ENCODE results near the gene MAP3K20.
"Not testable (repeated sequence)": the region's sequence is repeated elsewhere in the genome, so short reads cannot be mapped to it uniquely, and the experiment has no call there.

Gene MAP3K20

DNA sequence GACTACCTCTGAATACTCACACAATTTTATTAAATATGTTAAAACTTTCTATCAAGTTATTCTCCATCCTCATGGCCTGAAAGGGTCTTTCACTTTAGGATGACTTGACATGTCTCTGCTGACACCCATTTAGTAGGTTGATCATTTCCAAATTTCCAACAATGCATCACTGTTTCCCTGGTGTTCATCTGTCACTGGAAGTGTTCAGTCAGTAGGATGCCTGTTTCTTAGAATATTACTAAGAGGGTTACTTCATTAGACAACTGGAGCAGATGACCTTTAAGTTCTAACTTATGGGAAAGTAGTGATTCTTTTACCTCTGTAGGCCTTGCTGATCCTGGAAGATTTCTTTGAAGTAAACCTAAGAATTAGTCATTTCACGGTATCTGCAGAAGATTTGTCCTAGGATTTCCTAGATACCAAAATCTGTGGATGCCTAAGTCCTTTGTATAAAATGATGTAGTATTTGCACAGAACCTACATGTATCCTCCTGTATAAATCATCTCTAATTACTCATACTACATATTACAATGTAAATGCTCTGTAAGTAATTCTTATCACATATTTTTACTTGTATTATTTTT, 77.7 kb downstream of the MAP3K20 start:
- in situ Hi-C loops (cut with MboI; ENCODE audit: low sequenced_read_pairs): no loop called here

DNA sequence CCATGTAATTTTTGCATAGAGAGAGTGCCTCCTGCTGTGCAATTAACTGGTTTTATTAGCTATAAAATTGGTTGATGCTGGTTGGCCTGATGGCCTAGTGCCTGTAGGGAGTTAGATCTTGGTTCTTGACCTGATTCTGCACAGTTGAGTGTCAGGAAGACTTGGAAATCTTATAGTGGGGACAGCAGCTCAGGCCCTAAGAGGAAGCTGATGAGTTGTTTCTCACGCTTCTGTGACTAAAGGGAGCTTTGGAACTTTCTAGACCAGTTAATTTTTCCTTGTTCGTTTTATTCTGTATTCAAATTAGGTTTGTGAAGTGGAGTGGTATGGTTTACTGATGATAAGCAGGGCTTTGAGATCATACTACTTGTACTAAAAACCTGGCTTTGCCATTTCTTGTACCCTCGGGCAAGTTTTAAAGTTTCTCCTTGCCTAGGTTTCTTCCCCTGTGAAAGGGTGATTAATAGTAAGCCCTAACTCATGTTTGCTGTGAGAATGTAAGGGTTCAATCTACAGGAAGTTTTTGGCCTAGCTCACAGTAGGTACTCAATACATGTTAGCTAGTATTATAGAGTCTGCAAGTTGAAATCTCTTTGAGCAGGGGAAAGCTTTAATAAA, 82.1 kb downstream of the MAP3K20 start:
- in situ Hi-C loops (cut with MboI; ENCODE audit: low sequenced_read_pairs): no loop called here

DNA sequence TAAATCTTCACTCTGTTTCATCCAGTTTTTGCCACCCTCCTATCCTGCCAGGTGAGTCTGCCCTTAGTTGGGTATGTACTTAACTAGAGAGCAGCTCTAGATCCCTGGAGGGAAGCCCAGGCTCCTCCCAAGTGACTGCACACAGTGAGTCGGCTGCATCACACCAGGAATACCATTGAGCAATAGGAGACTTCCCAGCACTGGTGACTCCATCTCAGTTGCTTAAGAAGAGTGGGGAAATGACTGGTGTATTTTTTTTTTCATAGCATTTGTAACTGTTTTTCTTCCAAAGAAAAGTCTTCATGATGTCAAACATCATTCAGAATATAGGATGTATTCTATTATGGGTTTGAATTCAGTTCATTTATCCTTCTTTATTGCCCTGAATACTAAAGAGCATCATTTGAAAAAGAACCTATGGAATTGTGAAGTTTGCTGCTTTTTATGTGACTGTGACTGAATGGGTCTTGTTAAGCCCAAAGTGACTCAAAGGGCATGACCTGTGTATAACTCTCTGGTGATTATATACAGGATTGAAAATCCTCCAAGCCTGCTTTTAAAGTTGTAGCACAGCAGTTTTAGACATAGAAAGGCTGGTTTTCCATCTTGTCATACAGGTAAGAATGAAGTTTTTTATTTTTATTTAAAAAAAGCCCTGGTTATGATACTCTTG, 84.3 kb downstream of the MAP3K20 start:
- in situ Hi-C loops (cut with MboI; ENCODE audit: low sequenced_read_pairs): no loop called here

DNA sequence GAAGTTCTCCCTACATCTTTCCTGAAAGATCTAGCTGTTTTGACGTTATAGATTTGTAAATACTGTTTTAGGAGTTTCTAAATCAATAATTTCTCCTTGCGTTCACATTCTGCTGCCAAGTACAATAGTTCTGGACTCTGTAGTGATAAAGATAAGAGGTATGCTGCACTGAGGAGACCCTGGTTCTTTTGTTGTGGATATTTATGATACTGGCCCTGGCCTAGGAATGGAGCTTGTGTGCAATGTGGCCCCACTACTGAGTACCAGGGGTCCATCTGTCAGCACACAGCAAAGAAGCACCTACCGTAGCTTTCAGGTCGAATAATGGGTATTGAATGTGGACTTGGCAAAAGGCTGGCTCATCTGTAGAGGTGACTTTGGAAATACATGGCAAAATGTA, 85.0 kb downstream of the MAP3K20 start:
- in situ Hi-C loops (cut with MboI; ENCODE audit: low sequenced_read_pairs): no loop called here

DNA sequence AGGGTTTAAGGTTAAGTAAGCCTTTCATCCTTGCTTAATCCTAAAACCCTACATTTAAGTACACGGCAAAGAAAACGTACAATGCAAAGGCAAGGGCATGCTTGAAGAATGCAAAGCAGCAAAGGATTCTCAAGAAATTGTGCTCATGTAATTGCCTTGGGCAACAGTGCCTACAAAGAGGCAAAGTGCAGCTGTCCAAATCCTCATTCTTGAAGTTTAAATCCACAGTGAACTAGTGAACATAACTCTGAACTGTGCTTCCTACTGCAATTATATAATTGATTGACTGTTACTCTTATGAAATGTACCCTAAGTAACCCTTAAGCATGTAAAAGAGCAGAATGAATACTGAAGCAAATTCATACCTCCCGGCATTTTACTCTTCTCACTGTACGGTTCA, 85.4 kb downstream of the MAP3K20 start:
- in situ Hi-C loops (cut with MboI; ENCODE audit: low sequenced_read_pairs): no loop called here

DNA sequence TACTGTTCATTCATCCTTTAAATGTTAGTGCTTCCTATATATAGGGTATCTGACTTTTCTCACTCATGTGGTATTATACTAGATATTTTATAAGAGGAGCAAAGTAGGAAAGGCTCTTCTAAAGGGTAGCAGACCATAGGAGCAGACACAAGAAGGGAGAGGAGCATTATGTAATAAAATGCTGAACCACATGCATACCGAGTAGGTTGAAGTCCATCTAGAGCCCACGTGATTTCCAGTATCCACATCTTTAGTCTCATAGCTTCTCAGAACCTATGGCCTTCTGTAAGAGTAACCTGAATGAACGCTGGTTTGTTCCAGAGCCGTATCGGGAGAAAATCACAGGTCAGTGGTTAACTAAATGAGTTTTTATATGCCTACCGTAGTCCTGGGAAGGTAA, 85.9 kb downstream of the MAP3K20 start:
- in situ Hi-C loops (cut with MboI; ENCODE audit: low sequenced_read_pairs): no loop called here

DNA sequence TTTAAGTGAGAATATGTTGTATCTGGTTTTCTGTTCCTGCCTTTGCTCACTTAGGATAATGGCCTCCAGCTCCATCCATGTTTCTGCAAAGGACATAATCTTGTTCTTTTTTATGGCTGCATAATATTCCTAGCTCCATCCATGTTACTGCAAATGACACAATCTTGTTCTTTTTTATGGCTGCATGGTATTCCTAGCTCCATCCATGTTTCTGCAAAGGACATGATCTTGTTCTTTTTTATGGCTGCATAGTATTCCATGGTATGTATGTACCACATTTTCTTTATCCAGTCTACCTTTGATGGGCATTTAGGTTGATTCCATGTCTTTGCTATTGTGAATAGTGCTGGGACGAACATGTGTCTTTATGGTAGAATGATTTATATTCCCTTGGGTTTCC, 87.7 kb downstream of the MAP3K20 start:
- in situ Hi-C loops (cut with MboI; ENCODE audit: low sequenced_read_pairs): not testable (repeated sequence)

DNA sequence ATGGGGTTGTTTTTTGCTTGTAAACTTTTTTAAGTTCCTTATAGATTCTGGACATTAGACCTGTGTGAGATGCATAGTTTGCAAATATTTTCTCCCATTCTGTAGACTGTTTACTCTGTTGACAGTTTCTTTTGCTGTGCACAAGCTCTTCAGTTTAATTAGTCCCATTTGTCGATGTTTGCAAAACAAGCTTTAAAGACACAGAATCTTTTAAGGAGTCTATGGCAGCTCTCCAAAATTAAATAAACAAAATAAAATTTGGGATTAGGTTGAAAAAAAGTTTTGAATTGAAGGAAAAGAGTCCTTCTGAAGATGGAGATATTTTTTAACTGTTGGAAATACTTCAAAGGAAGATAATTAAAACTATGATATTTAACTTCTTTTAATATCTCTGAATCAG, 88.8 kb downstream of the MAP3K20 start:
- in situ Hi-C loops (cut with MboI; ENCODE audit: low sequenced_read_pairs): no loop called here

DNA sequence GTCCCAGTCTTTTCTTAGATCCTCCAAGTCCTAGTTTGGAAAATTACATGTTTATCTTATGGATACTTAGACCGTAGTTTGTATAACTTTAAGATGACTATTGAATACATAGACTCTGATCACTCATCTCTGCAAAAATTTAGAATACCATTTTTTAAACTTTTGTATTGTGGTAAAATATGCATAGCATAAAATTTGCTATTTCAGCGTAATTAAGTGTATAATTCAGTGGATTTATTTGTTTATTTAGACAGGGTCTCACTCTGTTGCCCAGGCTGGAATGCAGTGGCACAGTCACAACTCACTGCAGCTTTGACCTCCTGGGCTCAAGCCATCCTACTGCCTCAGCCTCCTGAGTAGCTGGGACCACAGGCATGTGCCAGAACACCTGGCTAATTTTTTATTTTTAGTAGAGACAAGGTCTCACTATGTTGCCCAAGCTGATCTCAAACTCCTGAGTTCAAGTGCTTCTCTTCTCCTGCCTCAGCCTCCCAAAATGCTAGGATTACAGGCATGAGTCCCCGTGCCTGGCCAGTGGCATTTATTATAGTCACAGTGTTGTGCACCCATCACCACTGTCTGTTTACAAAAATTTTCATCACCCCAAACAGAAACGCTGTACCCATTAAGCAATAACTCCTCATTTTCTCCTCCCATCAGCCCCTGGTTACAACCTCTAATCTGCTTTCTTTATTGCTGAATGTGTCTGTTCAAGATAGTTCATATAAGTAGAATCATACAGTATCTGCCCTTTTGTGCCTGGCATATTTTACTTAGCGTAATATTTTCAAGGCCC, 90.0 kb downstream of the MAP3K20 start:
- in situ Hi-C loops (cut with MboI; ENCODE audit: low sequenced_read_pairs): no loop called here

DNA sequence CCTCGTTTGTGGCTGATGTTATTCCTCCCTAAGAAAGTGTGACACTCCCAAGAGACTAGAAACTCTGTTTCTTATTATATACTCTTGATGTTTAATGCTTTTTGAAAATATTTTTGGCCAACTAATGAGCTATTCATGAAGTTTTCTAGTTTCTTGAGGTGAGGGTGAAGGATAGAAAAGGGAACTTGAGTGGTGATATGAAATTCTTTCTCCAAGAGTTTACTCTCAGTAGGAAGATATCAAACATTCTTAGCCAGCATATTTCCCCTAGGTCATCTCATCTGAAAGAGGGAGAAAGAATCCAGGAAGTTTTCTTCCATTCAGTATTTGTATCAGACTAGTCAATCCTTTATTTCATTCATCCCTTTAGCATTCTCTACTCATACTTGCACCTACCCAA, 95.7 kb downstream of the MAP3K20 start:
- in situ Hi-C loops (cut with MboI; ENCODE audit: low sequenced_read_pairs): no loop called here

DNA sequence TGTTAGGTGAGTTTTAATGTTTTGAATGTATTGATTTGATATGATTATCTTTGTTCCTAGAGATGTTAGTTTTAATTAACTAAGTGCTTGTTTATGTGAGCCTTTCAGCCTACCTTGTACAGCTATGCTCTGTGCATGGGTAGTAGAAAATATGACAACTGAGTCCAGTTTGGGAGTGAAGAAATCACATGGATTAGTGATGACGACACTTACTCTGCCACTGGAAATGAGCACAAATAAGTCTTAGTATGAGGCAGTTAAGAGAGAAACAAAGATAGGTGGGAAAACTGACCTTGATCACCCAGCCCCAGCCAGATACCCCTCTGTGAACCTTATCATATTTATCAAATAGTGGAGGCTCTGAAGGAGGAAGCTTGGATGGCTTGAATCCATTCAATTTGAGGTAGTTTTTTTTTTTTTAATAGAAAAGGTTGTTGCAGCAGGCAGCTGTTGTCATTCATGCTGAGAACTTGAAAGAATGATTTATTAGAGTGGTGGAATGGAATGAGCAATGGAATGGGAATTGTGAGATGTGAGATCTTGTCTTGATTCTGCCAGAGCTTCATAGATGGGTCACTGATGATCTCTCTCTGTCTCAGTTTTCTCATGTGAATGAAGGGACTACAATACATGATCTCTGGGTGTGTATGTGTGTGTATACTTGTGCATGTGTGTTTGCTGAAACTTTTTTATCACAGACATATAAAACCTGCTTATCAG, 96.4 kb downstream of the MAP3K20 start:
- in situ Hi-C loops (cut with MboI; ENCODE audit: low sequenced_read_pairs): no loop called here

DNA sequence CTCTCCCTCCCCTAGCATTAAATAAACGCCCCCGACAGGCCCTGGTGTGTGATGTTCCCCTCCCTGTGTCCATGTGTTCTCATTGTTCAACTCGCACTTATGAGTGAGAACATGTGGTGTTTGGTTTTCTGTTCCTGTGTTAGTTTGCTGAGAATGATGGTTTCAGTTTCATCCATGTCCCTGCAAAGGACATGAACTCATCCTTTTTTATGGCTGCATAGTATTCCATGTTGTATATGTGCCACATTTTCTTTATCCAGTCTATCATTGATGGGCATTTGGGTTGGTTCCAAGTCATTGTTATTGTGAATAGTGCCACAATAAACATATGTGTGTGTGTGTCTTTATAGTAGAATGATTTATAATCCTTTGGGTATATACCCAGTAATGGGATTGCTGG, 98.7 kb downstream of the MAP3K20 start:
- in situ Hi-C loops (cut with MboI; ENCODE audit: low sequenced_read_pairs): not testable (repeated sequence)

DNA sequence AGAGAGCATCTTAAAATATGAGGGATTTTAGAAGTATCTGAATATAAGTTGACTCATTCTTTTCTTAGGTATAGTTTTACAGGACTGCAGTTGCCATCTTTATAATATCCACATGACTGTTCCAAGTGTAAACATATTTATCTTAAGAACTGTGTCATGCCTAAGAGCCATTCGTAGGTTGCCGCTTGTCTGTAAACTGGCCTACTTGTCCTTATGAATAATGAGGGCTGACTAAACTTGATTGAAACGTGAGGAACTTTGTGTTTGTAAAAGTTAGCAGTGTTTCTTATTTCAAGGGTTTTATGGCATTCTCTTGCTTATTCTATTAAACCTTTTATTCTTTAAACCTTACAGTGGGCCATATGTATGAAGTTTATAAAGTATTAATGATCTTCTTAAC, 99.6 kb downstream of the MAP3K20 start:
- in situ Hi-C loops (cut with MboI; ENCODE audit: low sequenced_read_pairs): no loop called here

DNA sequence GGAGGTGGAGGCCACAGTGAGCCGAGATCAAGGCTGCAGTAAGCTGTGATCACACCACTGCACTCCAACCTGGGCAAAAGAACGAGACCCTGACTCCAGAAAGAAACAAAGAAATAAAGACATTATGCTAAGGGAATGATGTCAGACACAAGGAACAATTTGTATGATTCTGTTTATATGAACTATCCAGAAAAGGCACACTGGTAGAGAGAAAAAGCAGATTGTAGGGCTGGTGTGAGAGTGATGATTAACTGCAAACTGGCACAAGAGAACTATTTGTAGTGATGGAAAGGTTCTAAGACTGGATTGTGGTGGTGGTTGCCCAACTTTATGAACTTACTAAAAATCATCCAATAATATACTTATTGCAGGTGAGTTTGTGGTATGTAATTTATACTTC, 106.3 kb downstream of the MAP3K20 start:
- in situ Hi-C loops (cut with MboI; ENCODE audit: low sequenced_read_pairs): no loop called here

DNA sequence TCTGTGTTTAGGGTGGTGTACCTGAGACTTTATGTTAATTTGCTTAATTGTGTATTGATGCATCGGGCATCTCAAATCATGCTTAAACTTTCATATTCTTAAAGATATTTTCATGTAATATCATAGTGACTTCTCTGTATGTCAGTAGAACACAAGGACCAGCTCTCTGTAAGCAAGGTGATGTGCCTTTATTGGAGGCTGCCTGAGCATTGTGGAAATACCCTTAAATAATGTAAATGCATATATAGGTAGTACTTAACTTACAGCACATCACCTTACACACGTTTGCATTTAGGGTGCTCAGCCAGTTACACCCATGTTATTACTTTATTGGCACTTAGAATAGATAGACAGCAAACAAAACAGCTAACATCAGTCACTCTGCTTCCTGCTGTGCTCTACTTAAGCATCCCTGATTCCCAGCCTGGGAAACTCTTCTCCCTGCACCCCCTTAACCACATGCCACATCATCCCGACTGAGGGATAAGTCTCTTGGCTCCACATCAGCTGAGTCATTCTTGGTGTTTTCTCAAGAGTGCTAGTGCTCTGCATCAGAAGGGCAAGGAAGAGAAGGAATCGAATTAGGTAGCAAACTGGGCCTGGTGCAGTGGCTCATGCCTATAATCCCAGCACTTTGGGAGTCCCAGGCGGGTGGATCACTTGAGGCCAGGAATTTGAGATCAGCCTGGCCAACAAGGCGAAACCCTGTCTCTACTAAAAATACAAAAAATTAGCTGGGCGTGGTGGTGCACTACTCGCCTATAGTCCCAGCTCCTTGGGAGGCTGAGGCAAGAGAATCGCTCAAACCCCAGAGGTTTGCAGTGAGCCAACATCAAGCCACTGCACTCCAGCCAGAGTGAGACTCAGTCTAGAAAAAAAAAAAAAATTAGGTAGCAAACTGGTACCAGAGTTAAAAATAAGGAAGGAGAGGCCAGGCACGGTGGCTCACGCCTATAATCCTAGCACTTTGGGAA, 108.7 kb downstream of the MAP3K20 start:
- in situ Hi-C loops (cut with MboI; ENCODE audit: low sequenced_read_pairs): no loop called here

DNA sequence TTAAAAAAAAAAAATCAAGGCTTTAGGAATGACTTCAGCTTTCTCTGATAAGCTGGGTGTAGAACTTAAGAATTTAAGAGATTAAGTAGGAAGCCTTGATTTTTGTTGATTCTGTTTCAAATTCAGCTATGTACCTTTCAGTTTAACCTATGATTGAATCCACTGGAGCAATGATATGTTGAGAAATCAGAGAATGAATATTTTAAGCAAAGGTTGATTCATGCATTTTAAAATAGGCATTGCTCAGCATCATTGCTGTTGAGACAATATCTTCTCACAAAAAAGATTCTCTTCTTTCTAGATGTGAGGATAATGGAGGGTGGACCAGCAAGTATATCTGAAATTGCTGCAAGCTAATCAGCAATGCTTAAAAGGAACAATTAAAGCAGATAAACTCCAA, 109.8 kb downstream of the MAP3K20 start:
- in situ Hi-C loops (cut with MboI; ENCODE audit: low sequenced_read_pairs): no loop called here

DNA sequence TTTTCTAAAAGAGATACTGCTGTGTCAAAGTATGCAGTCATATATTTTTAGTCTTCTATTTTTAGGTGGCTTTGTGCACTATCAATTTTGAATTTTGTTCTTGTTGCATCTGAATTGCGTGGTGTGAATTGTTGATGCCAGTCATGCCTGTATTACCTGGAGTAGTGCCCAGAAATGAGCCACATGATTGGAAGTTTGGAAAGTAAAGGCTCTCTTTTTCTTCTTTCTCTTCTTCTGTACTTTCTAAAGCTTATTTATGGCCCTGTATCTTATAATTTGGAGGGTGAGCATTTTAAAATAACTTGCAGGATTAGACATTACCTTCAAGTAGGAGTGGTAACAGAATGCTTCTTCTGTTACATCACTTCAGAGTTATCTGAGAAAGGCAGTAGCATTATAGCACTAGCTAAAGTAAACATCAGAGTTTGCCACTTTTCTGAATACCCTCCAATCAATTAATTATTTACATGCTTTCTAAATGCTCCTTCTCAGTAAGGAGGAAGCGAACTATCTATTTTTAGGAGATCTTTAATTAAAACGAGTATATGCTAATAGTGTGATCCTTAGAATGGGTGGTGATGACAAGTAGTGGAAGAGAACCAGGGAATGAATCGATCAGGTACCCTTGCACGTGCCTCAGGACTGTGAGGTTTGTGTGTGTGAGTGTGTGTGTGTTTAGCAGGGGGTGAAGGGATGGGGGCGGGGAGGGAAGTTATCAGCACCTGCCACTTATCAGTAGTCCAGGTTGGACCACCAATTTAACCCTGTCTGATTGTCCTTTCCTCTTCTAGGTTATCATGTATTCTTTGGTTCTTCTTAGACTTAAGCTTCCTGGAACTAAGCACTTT, 112.5 kb downstream of the MAP3K20 start:
- in situ Hi-C loops (cut with MboI; ENCODE audit: low sequenced_read_pairs): no loop called here

DNA sequence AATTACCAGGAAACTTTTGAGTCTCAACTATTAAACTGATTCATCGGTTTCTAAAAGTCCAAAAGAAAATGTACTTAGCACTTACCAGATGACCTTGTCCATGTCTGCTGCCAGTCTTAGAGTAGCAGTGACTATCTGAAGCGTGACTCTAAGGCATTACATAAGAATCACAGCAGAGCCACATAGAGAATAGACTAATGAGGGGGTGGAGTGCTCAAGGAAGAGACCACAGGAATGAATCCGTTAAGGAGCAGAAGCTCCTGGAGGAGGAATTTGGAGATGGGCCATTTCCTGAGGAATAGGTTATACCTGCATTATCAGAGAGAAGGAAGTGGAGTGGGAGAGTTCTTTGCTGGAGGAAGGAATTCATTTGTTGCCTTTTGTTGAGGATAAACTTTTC, 116.0 kb downstream of the MAP3K20 start:
- in situ Hi-C loops (cut with MboI; ENCODE audit: low sequenced_read_pairs): no loop called here

DNA sequence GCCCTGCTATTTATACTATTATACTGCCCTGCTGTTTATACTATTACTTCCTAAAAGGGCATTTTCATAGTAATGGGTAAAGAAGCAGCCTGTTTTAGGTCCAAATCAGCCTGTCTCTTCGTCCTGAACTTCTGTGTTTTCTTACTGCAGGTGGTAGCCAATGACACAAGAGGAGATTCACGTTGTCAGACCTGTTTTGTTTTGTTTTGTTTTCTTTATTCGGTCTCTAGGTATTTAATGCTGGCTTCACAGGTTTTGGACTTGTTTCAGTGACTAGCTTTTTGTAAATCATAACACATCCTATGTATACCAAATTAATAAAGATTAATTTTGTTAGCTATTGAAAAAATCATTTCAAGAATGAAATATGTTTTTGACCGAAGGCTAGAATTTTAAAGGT, 116.4 kb downstream of the MAP3K20 start:
- in situ Hi-C loops (cut with MboI; ENCODE audit: low sequenced_read_pairs): no loop called here
